ENCODE data around the gene STON1. TPM values are rescaled to one million over a fixed set of nuclear protein-coding genes. Genes with fewer than 3 reads are reported as not detected.
A peak's percentile ranks its signal among the peaks of the same experiment; 100 is the strongest.
"Not testable (repeated sequence)": the region's sequence is repeated elsewhere in the genome, so short reads cannot be mapped to it uniquely, and the experiment has no call there.

Gene STON1
- total RNA-seq, 2 donors from 2014 or later: 1.3 to 2.0 TPM

GRCh38 chr2:48512571-48512970 is 17.4 kb upstream of the STON1 start:
- H3K9me3 Mint-ChIP-seq: no peaks in the 10 kb centered on the region
- H3K36me3 Mint-ChIP-seq: peaks cover 37% of the 10 kb centered on the region
- no peak overlapping the region for H3K4me3 Mint-ChIP-seq
- H3K4me1 Mint-ChIP-seq (ENCODE audit: low read depth in 2 of 2): peaks cover 13% of the 10 kb centered on the region in 2 donors
- no peaks in the 10 kb centered on the region for H3K27me3 Mint-ChIP-seq
- H3K27ac Mint-ChIP-seq: no peak overlapping the region
- DNase-seq (ENCODE audit: low spot score) (no peak), ATAC-seq (no peak)

DNA sequence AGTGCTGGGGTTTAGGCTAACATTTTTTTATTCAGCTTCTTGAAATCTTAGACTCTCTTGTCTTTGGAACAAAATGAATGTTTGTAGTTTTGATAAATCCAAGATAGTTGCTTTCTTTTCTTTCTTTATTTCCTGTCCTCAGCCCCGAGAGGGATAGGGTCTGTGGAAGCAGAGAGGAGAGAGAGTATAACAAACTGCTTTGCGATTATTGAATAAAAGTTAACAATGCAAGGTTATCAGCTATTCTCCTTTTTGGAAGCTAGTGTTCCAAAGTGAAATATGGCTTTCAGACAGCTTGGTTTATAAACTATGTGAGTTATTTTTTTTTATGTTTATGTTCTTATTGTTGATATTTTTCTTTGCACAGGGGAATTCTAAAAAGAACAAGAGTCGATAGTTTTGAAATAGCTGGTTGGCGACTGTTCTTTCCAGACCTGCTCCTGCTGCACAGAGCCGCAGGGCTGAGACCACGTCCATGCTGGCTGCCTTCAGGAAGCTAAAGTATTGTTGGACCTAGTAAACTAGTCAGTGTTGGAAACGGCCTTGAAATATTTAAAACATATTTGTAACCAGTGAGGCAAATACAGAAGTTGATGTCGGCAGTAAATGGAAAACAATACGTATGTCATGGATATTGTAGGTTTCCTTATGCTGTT is 15.5 kb upstream of the STON1 start:
- Mint-ChIP-seq H3K4me3 (no peak overlapping the region), H3K27ac (no peak overlapping the region), H3K27me3 (no peaks in the 10 kb centered on the region), H3K4me1 (ENCODE audit: low read depth in 2 of 2) (no peaks in the 10 kb centered on the region), H3K9me3 (no peaks in the 10 kb centered on the region), H3K36me3 (peaks cover 51% of the 10 kb centered on the region)
- DNase-seq (ENCODE audit: low spot score) (no peak), ATAC-seq (no peak)

DNA sequence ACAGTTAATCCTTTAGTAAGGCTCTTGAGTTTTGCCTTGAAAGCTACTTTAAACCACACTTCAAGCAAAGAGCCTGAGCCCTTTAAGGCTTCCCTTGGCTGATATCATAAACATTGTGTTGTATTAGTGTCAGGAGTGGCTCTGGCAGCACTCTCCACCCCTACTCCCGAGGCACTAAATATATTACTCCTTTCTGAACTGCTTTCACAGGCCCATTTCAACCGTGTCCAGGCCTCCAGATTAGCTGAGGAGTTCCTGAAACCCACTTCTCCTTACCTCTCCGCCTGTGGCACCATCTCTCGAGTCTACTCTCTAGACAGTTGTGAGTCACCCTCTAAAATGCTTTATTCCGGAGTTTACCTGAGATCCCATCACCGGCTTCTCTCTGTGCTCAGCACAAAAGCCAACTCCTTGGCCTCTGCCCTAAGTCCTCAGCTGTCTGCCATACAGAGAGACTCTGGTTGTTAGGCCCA is 14.4 kb upstream of the STON1 start:
- ATAC-seq: no peak
- no peak for DNase-seq (ENCODE audit: low spot score)
- Mint-ChIP-seq H3K36me3 (peaks cover 50% of the 10 kb centered on the region), H3K27me3 (no peaks in the 10 kb centered on the region), H3K4me3 (no peak overlapping the region), H3K4me1 (ENCODE audit: low read depth in 2 of 2) (no peaks in the 10 kb centered on the region), H3K9me3 (no peaks in the 10 kb centered on the region), H3K27ac (no peak overlapping the region)

DNA sequence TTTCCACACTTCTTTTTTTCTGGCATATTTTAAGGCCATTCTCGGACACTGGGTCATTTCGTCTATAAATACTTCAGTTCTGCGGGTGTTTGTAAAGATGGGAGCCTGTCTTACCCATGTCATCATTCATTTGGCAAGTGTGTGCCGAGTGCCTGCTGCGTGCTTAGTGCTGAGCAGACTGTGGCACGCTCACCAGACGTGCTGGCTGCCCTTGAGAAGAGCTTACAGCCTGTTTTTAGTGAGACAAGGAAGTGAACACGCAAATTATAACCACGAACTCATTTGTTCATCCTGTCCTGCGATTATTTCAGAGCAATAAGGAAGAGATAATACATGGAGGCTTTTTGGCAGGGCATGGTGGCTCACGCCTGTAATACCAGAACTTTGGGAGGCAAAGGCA is 10.4 kb upstream of the STON1 start:
- Mint-ChIP-seq H3K4me1 (ENCODE audit: low read depth in 2 of 2) (no peaks in the 10 kb centered on the region), H3K36me3 (peaks cover 39% of the 10 kb centered on the region), H3K9me3 (no peaks in the 10 kb centered on the region), H3K27ac (no peak overlapping the region), H3K27me3 (no peaks in the 10 kb centered on the region), H3K4me3 (no peak overlapping the region)
- DNase-seq (ENCODE audit: low spot score) (no peak), ATAC-seq (no peak)

GRCh38 chr2:48524756-48525155 is 5.2 kb upstream of the STON1 start:
- not testable (repeated sequence) for H3K9me3 Mint-ChIP-seq; H3K4me1 Mint-ChIP-seq (ENCODE audit: low read depth in 2 of 2); H3K36me3 Mint-ChIP-seq; ATAC-seq; H3K27me3 Mint-ChIP-seq; H3K27ac Mint-ChIP-seq; DNase-seq (ENCODE audit: low spot score); H3K4me3 Mint-ChIP-seq

- Mint-ChIP-seq H3K27me3 (no peaks in the 10 kb centered on the region), H3K36me3 (peaks cover 5% of the 10 kb centered on the region), H3K4me1 (ENCODE audit: low read depth in 2 of 2) (peaks cover 3 to 6% of the 10 kb centered on the region in 2 donors), H3K27ac (no peak overlapping the region), H3K4me3 (no peak overlapping the region), H3K9me3 (no peaks in the 10 kb centered on the region)
- no peak for DNase-seq (ENCODE audit: low spot score)
- ATAC-seq: no peak
These were observed 4.5 kb upstream of the STON1 start for GRCh38 chr2:48525269-48525943.

DNA sequence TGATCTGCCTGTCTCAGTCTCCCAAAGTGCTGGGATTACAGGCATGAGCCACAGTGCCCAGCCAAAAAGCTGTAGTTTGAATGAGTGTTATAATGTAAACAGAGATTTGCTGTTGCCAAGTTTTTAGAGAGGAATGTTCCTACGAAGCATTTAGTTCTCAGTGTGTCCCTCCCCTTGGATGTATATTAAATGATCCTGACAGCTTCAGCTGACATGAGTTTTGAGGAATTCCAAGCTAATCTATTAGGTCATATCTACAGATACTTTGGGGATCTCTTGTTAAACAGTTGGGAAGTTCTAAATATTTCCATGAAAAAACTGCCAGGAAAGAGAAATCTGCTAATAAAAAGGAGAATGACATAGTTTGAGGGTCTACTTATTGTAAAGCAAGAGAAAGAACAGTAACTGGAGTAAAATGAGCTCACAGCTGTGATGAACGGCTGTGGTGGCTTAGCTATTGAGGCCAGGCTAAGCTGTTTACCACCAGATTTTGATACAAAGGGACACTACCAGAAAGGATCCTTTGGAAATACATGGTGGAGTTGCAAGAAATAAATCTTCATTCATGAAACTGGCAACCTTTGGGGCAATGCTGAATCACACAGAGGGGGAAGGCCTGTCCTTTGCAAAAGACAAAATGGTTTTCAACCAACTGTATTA is 2.6 kb upstream of the STON1 start:
- H3K4me3 Mint-ChIP-seq: no peak overlapping the region
- no peak for DNase-seq (ENCODE audit: low spot score)
- no peak overlapping the region for H3K27ac Mint-ChIP-seq
- H3K4me1 Mint-ChIP-seq (ENCODE audit: low read depth in 2 of 2): peaks cover 6 to 9% of the 10 kb centered on the region in 2 donors
- H3K36me3 Mint-ChIP-seq: no peaks in the 10 kb centered on the region
- ATAC-seq: no peak
- H3K9me3 Mint-ChIP-seq: no peaks in the 10 kb centered on the region
- no peaks in the 10 kb centered on the region for H3K27me3 Mint-ChIP-seq

DNA sequence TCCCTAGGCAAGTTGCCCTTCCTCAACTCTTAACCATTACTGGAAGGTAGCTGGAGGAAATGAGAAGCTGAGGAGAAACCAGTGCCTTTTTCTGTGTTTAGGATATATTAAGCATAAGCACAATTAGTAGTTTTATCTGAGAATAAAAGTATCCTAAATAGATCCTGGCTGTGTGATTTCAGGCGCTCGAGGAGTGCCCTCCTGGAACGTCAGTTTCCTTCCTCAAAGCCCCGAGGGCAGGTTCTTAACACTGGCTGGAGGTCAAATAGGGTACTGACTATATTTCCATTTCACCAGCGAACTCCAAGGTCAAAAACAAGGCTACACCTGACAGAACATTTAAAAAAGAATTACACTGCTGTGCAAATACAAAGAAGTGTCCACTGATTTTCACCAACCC is 1.5 kb upstream of the STON1 start:
- Mint-ChIP-seq H3K4me3 (no peak overlapping the region), H3K27ac (no peak overlapping the region), H3K9me3 (no peaks in the 10 kb centered on the region), H3K36me3 (no peaks in the 10 kb centered on the region), H3K4me1 (ENCODE audit: low read depth in 2 of 2) (peaks cover 6 to 9% of the 10 kb centered on the region in 2 donors), H3K27me3 (no peaks in the 10 kb centered on the region)
- no peak for DNase-seq (ENCODE audit: low spot score)
- no peak for ATAC-seq

- Mint-ChIP-seq H3K9me3 (no peaks in the 10 kb centered on the region), H3K4me1 (ENCODE audit: low read depth in 2 of 2) (peaks cover 6 to 9% of the 10 kb centered on the region in 2 donors)
These were observed 760 bp upstream of the STON1 start for GRCh38 chr2:48529194-48529593.

DNA sequence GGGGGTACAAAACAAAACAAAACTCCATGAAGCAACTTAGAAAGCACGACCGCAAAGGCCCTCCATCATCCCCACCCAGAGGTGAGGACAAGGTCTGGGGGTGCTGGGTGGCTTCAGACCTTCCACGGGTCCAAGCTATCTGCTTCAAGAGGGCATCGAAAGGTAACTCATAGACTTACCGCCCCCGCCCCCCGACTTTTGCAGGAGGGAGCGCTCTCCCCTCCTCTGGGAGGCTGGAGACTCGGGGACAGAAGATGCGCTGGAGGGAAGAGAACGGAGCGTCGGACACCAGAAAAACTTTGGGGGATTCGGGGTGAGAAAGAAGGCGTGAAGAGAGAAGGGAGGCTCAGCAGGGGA is 300 bp upstream of the STON1 start:
- Mint-ChIP-seq H3K27me3 (no peaks in the 10 kb centered on the region), H3K4me3 (peak overlapping the region; percentile 89), H3K36me3 (no peaks in the 10 kb centered on the region), H3K9me3 (no peaks in the 10 kb centered on the region), H3K27ac (peak overlapping the region in 1 of 2 donors; percentile 71), H3K4me1 (ENCODE audit: low read depth in 2 of 2) (peaks cover 6 to 9% of the 10 kb centered on the region in 2 donors)
- ATAC-seq (peak in 1 of 2 donors; percentile 12), DNase-seq (ENCODE audit: low spot score) (no peak)

More at GRCh38 chr2:48529194-48529593, 760 bp upstream of the STON1 start:
- DNase-seq (ENCODE audit: low spot score) (no peak), ATAC-seq (no peak)
- no peak overlapping the region for H3K27ac Mint-ChIP-seq
- H3K27me3 Mint-ChIP-seq: no peaks in the 10 kb centered on the region
- H3K36me3 Mint-ChIP-seq: no peaks in the 10 kb centered on the region
- peak overlapping the region; percentile 54 for H3K4me3 Mint-ChIP-seq

DNA sequence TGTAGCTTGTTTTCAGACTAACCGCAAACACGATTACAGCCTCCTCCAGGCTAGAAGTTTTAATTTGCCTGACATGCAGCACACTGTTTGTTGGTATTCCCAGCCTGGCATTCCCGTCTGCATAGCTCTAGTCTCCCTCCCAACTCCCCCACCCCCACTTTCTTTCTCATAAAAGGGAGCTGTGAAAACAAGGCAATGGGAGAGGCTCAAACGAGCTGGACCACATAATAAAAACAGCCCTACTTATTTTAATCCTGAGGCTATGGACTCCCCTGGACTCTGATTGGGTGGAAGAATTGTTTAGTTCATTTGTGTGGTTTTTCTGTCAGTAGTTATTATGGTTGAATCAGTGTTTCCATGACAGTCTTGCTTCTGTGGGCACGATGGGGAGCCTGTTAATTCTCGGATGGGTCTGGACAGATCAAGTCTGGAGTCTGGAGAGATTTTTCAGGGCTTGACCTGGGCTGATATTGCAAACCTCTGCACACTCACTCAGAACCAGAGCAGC is 1.2 kb downstream of the STON1 start:
- Mint-ChIP-seq H3K27me3 (no peaks in the 10 kb centered on the region), H3K4me3 (peak overlapping the region; percentile 82), H3K27ac (peak overlapping the region in 1 of 2 donors; percentile 75), H3K4me1 (ENCODE audit: low read depth in 2 of 2) (peaks cover 6 to 9% of the 10 kb centered on the region in 2 donors), H3K36me3 (no peaks in the 10 kb centered on the region), H3K9me3 (no peaks in the 10 kb centered on the region)
- ATAC-seq (no peak), DNase-seq (ENCODE audit: low spot score) (no peak)

GRCh38 chr2:48532174-48532573 is 2.2 kb downstream of the STON1 start:
- H3K27me3 Mint-ChIP-seq: no peaks in the 10 kb centered on the region
- peaks cover 6 to 9% of the 10 kb centered on the region in 2 donors for H3K4me1 Mint-ChIP-seq (ENCODE audit: low read depth in 2 of 2)
- H3K4me3 Mint-ChIP-seq: no peak overlapping the region
- no peak overlapping the region for H3K27ac Mint-ChIP-seq
- no peaks in the 10 kb centered on the region for H3K36me3 Mint-ChIP-seq
- H3K9me3 Mint-ChIP-seq: no peaks in the 10 kb centered on the region
- DNase-seq (ENCODE audit: low spot score) (no peak), ATAC-seq (no peak)

- H3K4me1 Mint-ChIP-seq (ENCODE audit: low read depth in 2 of 2): peaks cover 6 to 9% of the 10 kb centered on the region in 2 donors
- no peaks in the 10 kb centered on the region for H3K36me3 Mint-ChIP-seq
- H3K27me3 Mint-ChIP-seq: no peaks in the 10 kb centered on the region
- no peak for ATAC-seq
- no peak for DNase-seq (ENCODE audit: low spot score)
- no peak overlapping the region for H3K27ac Mint-ChIP-seq
- H3K4me3 Mint-ChIP-seq: no peak overlapping the region
- H3K9me3 Mint-ChIP-seq: no peaks in the 10 kb centered on the region
These were observed 2.9 kb downstream of the STON1 start for GRCh38 chr2:48532824-48533223.

GRCh38 chr2:48534781-48535180 is 4.8 kb downstream of the STON1 start:
- ATAC-seq: no peak
- H3K9me3 Mint-ChIP-seq: no peaks in the 10 kb centered on the region
- no peaks in the 10 kb centered on the region for H3K27me3 Mint-ChIP-seq
- no peaks in the 10 kb centered on the region for H3K36me3 Mint-ChIP-seq
- H3K4me3 Mint-ChIP-seq: no peak overlapping the region
- DNase-seq (ENCODE audit: low spot score): no peak
- H3K4me1 Mint-ChIP-seq (ENCODE audit: low read depth in 2 of 2): peaks cover 0 to 7% of the 10 kb centered on the region in 2 donors
- H3K27ac Mint-ChIP-seq: no peak overlapping the region

Measured in natural killer cell treated with Interleukin-12 subunit alpha and Interleukin-12 subunit beta and Interleukin-15 and Interleukin-18, amount 100 ng/mL, for 72 hours (primary cell).